Parathyroid adenoma (tissue), 2 donors: Measurements from ENCODE around the gene RTP5.
"Not testable (repeated sequence)": the region's sequence is repeated elsewhere in the genome, so short reads cannot be mapped to it uniquely, and the experiment has no call there.

Source experiments
- H2AFZ ChIP-seq: fragments of 300-600 bp; sonication (generic); one replicate; pipeline ENCODE4 v1.7.0; 2017; ENCODE audit warnings: antibody characterized with exemption, mild to moderate bottlenecking
- H3K27ac ChIP-seq: fragments of 300-600 bp; sonication (generic); one replicate; pipeline ENCODE4 v1.7.0; 2017
- H3K27me3 ChIP-seq: fragments of 300-600 bp; sonication (generic); one replicate; pipeline ENCODE4 v1.7.0; 2017; ENCODE audit warnings: low read length; ENCODE audit not compliant: control insufficient read depth, insufficient read depth
- H3K36me3 ChIP-seq: fragments of 300-600 bp; sonication (generic); one replicate; pipeline ENCODE4 v1.7.0; 2017; ENCODE audit warnings: low read length; ENCODE audit not compliant: control insufficient read depth, insufficient read depth
- H3K4me1 ChIP-seq: fragments of 300-600 bp; sonication (generic); one replicate; pipeline ENCODE4 v1.7.0; 2017; ENCODE audit warnings: control low read depth
- H3K4me2 ChIP-seq: fragments of 300-600 bp; sonication (generic); one replicate; pipeline ENCODE4 v1.7.0; 2017; ENCODE audit warnings: low read length
- H3K4me3 ChIP-seq: fragments of 300-600 bp; sonication (generic); one replicate; pipeline ENCODE4 v1.7.0; 2017; ENCODE audit warnings: low read depth, low read length
- H3K79me2 ChIP-seq: fragments of 300-600 bp; sonication (generic); one replicate; pipeline ENCODE4 v1.7.0; 2017; ENCODE audit warnings: control low read depth
- H3K9ac ChIP-seq: fragments of 300-600 bp; sonication (generic); one replicate; pipeline ENCODE4 v1.7.0; 2017; ENCODE audit warnings: mild to moderate bottlenecking
- H3K9me3 ChIP-seq: fragments of 300-600 bp; sonication (generic); one replicate; pipeline ENCODE4 v1.7.0; 2017; ENCODE audit warnings: low read length; ENCODE audit not compliant: control insufficient read depth
- CTCF ChIP-seq: fragments of 300-600 bp; sonication (generic); IDR thresholded peaks from one replicate; pipeline ENCODE4 v1.7.0; 2017; ENCODE audit warnings: antibody characterized with exemption, mild to moderate bottlenecking
- donor health status: primary hyperparathyroidism.

The RTP5 gene

GRCh38 chr2:241869087-241869961 is at the start of gene RTP5:
Gene RTP5, plus strand, starts transcription at chr2:241869729. Its CDS starts 28 bp downstream, at chr2:241869757.
- no peak for TF ChIP-seq CTCF
- Histone ChIP-seq H3K9me3 (no peaks in the 10 kb centered on the region), H3K4me2 (peak within 1 kb of the TSS; percentile 22), H3K27me3 (no peaks in the 10 kb centered on the region), H3K4me1 (no peaks in the 10 kb centered on the region), H3K4me3 (no peak within 1 kb of the TSS), H3K9ac (no peak within 1 kb of the TSS), H3K79me2 (no peaks in the 10 kb centered on the region), H3K36me3 (no peaks in the 10 kb centered on the region), H3K27ac (no peak within 1 kb of the TSS), H2AFZ (peak within 1 kb of the TSS; percentile 42)

DNA sequence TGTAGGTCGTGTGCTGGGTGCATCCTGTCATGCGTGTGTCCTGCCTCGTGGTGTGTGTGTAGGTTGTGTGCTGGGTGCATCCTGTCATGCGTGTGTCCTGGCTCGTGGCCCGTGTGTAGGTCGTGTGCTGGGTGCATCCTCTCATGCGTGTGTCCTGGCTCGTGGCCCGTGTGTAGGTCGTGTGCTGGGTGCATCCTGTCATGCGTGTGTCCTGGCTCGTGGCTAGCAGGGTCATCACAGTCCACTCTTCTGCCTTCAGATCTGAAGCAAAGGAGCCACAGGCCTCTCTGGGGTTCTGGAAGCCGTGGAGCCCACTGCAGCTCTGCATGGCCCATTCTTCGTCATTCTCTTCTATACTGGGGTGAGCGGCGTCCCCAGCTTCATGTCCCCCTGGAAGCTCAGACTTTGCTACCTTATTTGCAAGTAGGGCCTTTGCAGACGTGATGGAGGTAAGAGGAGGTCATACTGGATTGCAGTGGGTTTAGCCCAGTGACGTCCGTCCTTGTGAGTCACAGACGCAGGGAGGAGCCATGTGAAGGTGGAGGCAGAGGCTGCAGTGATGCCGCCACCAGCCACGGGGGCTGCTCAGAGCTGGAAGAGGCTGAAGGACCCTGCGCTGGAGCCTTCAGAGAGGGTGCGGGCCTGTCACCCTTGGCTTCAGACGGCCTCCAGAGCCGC is 49.4 kb upstream of the RTP5 start:
- H3K9me3 ChIP-seq, H2AFZ ChIP-seq, H3K79me2 ChIP-seq, H3K4me3 ChIP-seq, H3K4me1 ChIP-seq, H3K27me3 ChIP-seq, H3K36me3 ChIP-seq, H3K9ac ChIP-seq, H3K27ac ChIP-seq, H3K4me2 ChIP-seq: not testable (repeated sequence)

DNA sequence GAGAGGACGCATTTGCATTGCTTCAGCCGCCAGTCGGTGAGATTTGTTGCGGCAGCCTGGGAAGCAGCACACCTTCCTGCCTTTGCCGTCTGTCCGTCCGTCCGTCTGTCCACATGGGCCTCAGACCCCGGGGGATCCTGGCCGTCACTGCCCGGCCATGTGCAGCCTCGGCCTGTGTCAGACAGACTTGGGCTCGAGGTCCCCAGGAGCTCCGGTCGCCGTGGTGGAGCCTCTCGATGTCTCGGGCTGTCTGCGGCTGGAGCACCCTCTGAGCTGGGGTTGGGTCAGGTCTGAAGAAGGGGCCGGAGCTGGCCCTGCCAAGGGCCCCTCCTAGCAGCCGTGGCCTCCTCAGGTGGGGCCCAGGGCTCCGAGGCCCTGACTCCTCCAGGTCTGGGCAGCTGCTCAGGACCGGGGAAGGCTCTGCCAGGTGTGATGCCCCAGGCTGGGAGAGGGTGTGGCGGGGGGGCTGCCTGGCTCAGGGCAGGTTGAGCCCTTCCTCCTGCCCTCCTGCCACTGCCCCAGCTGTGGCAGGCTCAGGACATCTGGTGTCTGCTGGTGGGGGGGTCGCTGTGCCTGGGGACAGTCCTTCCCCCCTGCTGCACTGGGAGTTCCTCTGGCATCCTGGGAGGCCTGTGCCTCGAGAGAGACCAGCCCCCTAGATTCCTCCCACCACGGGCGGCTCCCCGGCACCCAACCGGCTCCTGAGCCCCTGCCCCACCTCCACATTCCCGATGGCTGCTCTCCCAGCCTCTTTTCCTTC is 48.7 kb upstream of the RTP5 start:
- no peaks in the 10 kb centered on the region for H3K36me3 ChIP-seq
- no peak overlapping the region for H3K9ac ChIP-seq
- no peak overlapping the region for H3K27ac ChIP-seq
- H3K4me3 ChIP-seq: no peak overlapping the region
- H2AFZ ChIP-seq: no peak overlapping the region
- H3K27me3 ChIP-seq: no peaks in the 10 kb centered on the region
- H3K9me3 ChIP-seq: no peaks in the 10 kb centered on the region
- no peaks in the 10 kb centered on the region for H3K4me1 ChIP-seq
- no peak overlapping the region for H3K4me2 ChIP-seq
- TF ChIP-seq CTCF: no peak
- H3K79me2 ChIP-seq: no peaks in the 10 kb centered on the region

- no peaks in the 10 kb centered on the region for H3K27me3 ChIP-seq
- H3K9me3 ChIP-seq: no peaks in the 10 kb centered on the region
- H3K36me3 ChIP-seq: no peaks in the 10 kb centered on the region
- no peak for TF ChIP-seq CTCF
- H3K79me2 ChIP-seq: no peaks in the 10 kb centered on the region
- H3K9ac ChIP-seq: no peak overlapping the region
- no peaks in the 10 kb centered on the region for H3K4me1 ChIP-seq
- H3K4me2 ChIP-seq: no peak overlapping the region
- H3K27ac ChIP-seq: no peak overlapping the region
- no peak overlapping the region for H3K4me3 ChIP-seq
- H2AFZ ChIP-seq: no peak overlapping the region
These were observed 47.9 kb upstream of the RTP5 start for GRCh38 chr2:241821460-241822263.
